Osteoblast (primary cell): ENCODE data around the gene TCEA3. TPM values are rescaled to one million over a fixed set of nuclear protein-coding genes. Genes with fewer than 3 reads are reported as not detected.

ENCODE experiments used
- DNase-seq: peaks from one replicate; pipeline ENCODE4 v3.0.0; 2011; ENCODE audit warnings: low spot score, mixed read lengths; ENCODE audit not compliant: insufficient read length; ENCODE audit errors: missing footprints
- H2AFZ ChIP-seq: 2 replicates; pipeline ENCODE4 v1.6.0; 2011; ENCODE audit warnings: mild to moderate bottlenecking, low read length
- H3K27ac ChIP-seq: 2 replicates; pipeline ENCODE4 v1.5.1; 2011; ENCODE audit warnings: mild to moderate bottlenecking, low read depth, low read length, moderate library complexity
- H3K27me3 ChIP-seq: 2 replicates; pipeline ENCODE4 v1.6.0; 2012; ENCODE audit warnings: mild to moderate bottlenecking, control low read depth, inconsistent platforms, low read length, moderate library complexity; ENCODE audit not compliant: insufficient read depth
- H3K36me3 ChIP-seq: 2 replicates; pipeline ENCODE4 v1.5.1; 2011; ENCODE audit warnings: mild to moderate bottlenecking, low read length, control low read depth, moderate library complexity; ENCODE audit not compliant: insufficient read depth
- H3K4me1 ChIP-seq: 2 replicates; pipeline ENCODE4 v1.5.1; 2011; ENCODE audit warnings: mild to moderate bottlenecking, low read length, control low read depth, moderate library complexity; ENCODE audit not compliant: insufficient read depth
- H3K4me2 ChIP-seq: 2 replicates; pipeline ENCODE4 v1.6.0; 2011; ENCODE audit warnings: mild to moderate bottlenecking, low read length; ENCODE audit not compliant: insufficient read depth
- H3K4me3 ChIP-seq: fragments of 200-600 bp; sonication (generic); 3 replicates; pipeline ENCODE4 v1.5.1; 2012; ENCODE audit warnings: mild to moderate bottlenecking, low read length, inconsistent platforms; ENCODE audit not compliant: insufficient read depth
- H3K79me2 ChIP-seq: 2 replicates; pipeline ENCODE4 v1.6.0; 2012; ENCODE audit warnings: mild to moderate bottlenecking, low read length, control low read depth, inconsistent platforms; ENCODE audit not compliant: insufficient read depth
- H3K9me3 ChIP-seq: 2 replicates; pipeline ENCODE4 v1.5.1; 2011; ENCODE audit warnings: low read depth, low read length, control low read depth
- H4K20me1 ChIP-seq: 2 replicates; pipeline ENCODE4 v1.6.0; 2012; ENCODE audit warnings: mild to moderate bottlenecking, low read length, control low read depth; ENCODE audit not compliant: insufficient read depth
- CTCF ChIP-seq: IDR thresholded peaks from 2 replicates; pipeline ENCODE4 v1.5.1; 2011; ENCODE audit warnings: mild to moderate bottlenecking, low read depth, low read length, moderate library complexity; ENCODE audit errors: extremely low read depth
- total RNA-seq: library from RNA; depleted of rRNA; stranded (reverse); fragments of >200 nt; gene quantifications from 2 replicates; pipeline ENCODE4 v1.2.3, GENCODE V29; 2012

The TCEA3 gene
- total RNA-seq, 1 donor = 31.5 TPM

GRCh38 chr1:23389837-23390321 is 34.7 kb downstream of the TCEA3 start:
- H3K4me3 ChIP-seq = no peak overlapping the region
- H3K27me3 ChIP-seq = no peaks in the 10 kb centered on the region
- H3K36me3 ChIP-seq = no peaks in the 10 kb centered on the region
- peaks cover 22% of the 10 kb centered on the region for H3K4me1 ChIP-seq
- H3K9me3 ChIP-seq = no peaks in the 10 kb centered on the region
- TF ChIP-seq CTCF = no peak
- H3K4me2 ChIP-seq = no peak overlapping the region
- H3K79me2 ChIP-seq = no peaks in the 10 kb centered on the region
- no peak for DNase-seq
- no peak overlapping the region for H2AFZ ChIP-seq
- H3K27ac ChIP-seq = no peak overlapping the region
- H4K20me1 ChIP-seq = no peaks in the 10 kb centered on the region

DNA sequence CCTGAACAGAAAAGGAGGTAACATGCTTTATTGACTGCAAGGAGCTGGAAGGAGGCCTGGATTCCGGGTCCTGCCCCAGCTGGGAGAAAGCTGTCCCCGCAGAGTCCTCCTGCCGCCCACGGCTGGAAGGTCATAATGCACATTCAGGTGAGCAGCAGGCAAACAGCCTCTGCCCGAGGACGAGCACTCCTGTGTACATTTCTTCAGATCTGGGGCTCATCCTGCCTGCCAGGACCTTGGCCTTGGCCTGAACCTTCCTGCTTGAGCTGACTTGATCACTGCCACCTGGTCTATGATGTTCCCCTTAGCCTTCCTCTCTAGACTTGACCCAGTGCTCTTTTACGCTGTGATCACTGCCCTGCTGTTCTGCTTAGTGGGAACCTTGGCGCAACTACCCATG is 37.1 kb downstream of the TCEA3 start:
- TF ChIP-seq CTCF = no peak
- no peaks in the 10 kb centered on the region for H3K79me2 ChIP-seq
- H3K27ac ChIP-seq = no peak overlapping the region
- H3K4me2 ChIP-seq = no peak overlapping the region
- no peaks in the 10 kb centered on the region for H3K27me3 ChIP-seq
- H2AFZ ChIP-seq = no peak overlapping the region
- no peaks in the 10 kb centered on the region for H4K20me1 ChIP-seq
- H3K4me3 ChIP-seq = no peak overlapping the region
- H3K9me3 ChIP-seq = no peaks in the 10 kb centered on the region
- H3K36me3 ChIP-seq = no peaks in the 10 kb centered on the region
- DNase-seq = no peak
- H3K4me1 ChIP-seq = peaks cover 4% of the 10 kb centered on the region

GRCh38 chr1:23385119-23385621 is 39.4 kb downstream of the TCEA3 start:
- DNase-seq = no peak
- peak overlapping the region; percentile 31 for H3K27ac ChIP-seq
- peaks cover 4% of the 10 kb centered on the region for H3K4me1 ChIP-seq
- no peak for TF ChIP-seq CTCF
- H3K4me3 ChIP-seq = no peak overlapping the region
- no peak overlapping the region for H2AFZ ChIP-seq
- H4K20me1 ChIP-seq = no peaks in the 10 kb centered on the region
- H3K79me2 ChIP-seq = no peaks in the 10 kb centered on the region
- no peak overlapping the region for H3K4me2 ChIP-seq
- no peaks in the 10 kb centered on the region for H3K36me3 ChIP-seq
- no peaks in the 10 kb centered on the region for H3K27me3 ChIP-seq
- H3K9me3 ChIP-seq = no peaks in the 10 kb centered on the region

DNA sequence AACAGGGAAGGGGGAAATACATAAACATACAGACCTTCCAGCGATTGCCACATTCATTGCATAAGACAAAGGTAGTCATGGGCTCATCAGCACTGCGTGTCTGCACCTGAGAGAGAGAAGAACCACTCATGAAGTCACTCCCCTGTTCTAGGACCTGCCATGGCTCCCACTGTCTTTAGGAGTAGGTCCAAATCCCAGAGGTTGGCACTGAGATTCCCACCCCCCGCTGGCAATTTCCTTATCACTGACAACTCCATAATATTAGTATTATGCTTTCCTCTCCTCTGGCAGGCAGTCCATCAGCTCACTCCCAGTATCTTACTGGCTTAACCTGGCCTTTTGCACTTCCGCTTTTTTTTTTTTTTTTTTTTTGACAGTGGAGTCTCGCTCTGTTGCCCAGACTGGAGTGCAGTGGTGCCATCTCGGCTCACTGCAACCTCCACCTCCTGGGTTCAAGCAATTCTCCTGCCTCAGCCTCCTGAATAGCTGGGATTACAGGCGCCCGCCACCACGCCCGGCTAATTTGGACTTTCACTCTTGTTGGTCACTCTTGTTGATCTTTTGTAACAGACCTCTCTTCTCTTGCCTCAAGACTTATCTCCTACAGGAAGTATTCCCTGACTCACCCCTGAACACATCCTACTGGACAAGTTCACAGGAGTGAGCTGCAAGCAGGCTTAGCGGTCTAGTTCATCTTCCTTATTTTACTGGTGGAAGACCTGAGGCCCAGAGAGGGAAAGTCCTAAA is 40.1 kb downstream of the TCEA3 start:
- Histone ChIP-seq H3K4me3 (no peak overlapping the region), H2AFZ (no peak overlapping the region), H3K4me2 (no peak overlapping the region), H4K20me1 (no peaks in the 10 kb centered on the region), H3K36me3 (no peaks in the 10 kb centered on the region), H3K9me3 (no peaks in the 10 kb centered on the region), H3K79me2 (no peaks in the 10 kb centered on the region), H3K27me3 (no peaks in the 10 kb centered on the region), H3K27ac (peak overlapping the region; percentile 31), H3K4me1 (peaks cover 4% of the 10 kb centered on the region)
- TF ChIP-seq CTCF = no peak
- peak; percentile 92 for DNase-seq
